ENCODE measurements around the gene SFMBT2.
A peak's percentile ranks its signal among the peaks of the same experiment; 100 is the strongest.

The SFMBT2 gene

GRCh38 chr10:7265396-7266123, 145.3 kb downstream of the SFMBT2 start:
- no peak for TF ChIP-seq CTCF (IDR thresholded peaks at IDR 0.05; ENCODE audit: unreplicated experiment in 3 of 3)
- Mint-ChIP-seq H3K36me3 (ENCODE audit: low read depth) (no peaks in the 10 kb centered on the region), H3K27me3 (ENCODE audit: low read depth) (peaks cover 10% of the 10 kb centered on the region), H3K4me3 (no peak overlapping the region), H3K9me3 (no peaks in the 10 kb centered on the region), H3K27ac (no peak overlapping the region), H3K4me1 (peaks cover 25% of the 10 kb centered on the region)

- Mint-ChIP-seq H3K27me3 (ENCODE audit: low read depth) (peaks cover 13% of the 10 kb centered on the region), H3K9me3 (no peaks in the 10 kb centered on the region), H3K36me3 (ENCODE audit: low read depth) (no peaks in the 10 kb centered on the region), H3K4me3 (no peak overlapping the region), H3K4me1 (peaks cover 21% of the 10 kb centered on the region), H3K27ac (peak overlapping the region in 1 of 3 experiments; percentile 12)
- no peak for TF ChIP-seq CTCF (IDR thresholded peaks at IDR 0.05; ENCODE audit: unreplicated experiment in 3 of 3)
Measured at GRCh38 chr10:7264313-7264756, 146.5 kb downstream of the SFMBT2 start.

GRCh38 chr10:7263616-7264015, 147.2 kb downstream of the SFMBT2 start:
- TF ChIP-seq CTCF (IDR thresholded peaks at IDR 0.05; ENCODE audit: unreplicated experiment in 3 of 3), result no peak
- no peaks in the 10 kb centered on the region for H3K9me3 Mint-ChIP-seq
- H3K36me3 Mint-ChIP-seq (ENCODE audit: low read depth), result no peaks in the 10 kb centered on the region
- H3K4me1 Mint-ChIP-seq, result peaks cover 21% of the 10 kb centered on the region
- peaks cover 13% of the 10 kb centered on the region for H3K27me3 Mint-ChIP-seq (ENCODE audit: low read depth)
- H3K27ac Mint-ChIP-seq, result no peak overlapping the region
- no peak overlapping the region for H3K4me3 Mint-ChIP-seq

- TF ChIP-seq CTCF (IDR thresholded peaks at IDR 0.05; ENCODE audit: unreplicated experiment in 3 of 3), result no peak
- Mint-ChIP-seq H3K9me3 (no peaks in the 10 kb centered on the region), H3K4me3 (no peak overlapping the region), H3K4me1 (peaks cover 21% of the 10 kb centered on the region), H3K36me3 (ENCODE audit: low read depth) (peaks cover 5% of the 10 kb centered on the region), H3K27ac (peak overlapping the region in 1 of 3 experiments; percentile 4), H3K27me3 (ENCODE audit: low read depth) (peaks cover 10% of the 10 kb centered on the region)
Measured at GRCh38 chr10:7261351-7261750, 149.5 kb downstream of the SFMBT2 start.

GRCh38 chr10:7260912-7261311, 149.9 kb downstream of the SFMBT2 start:
- Mint-ChIP-seq H3K36me3 (ENCODE audit: low read depth) (peaks cover 5% of the 10 kb centered on the region), H3K4me1 (peaks cover 21% of the 10 kb centered on the region), H3K27ac (no peak overlapping the region), H3K27me3 (ENCODE audit: low read depth) (peaks cover 10% of the 10 kb centered on the region), H3K4me3 (no peak overlapping the region), H3K9me3 (no peaks in the 10 kb centered on the region)
- TF ChIP-seq CTCF (IDR thresholded peaks at IDR 0.05; ENCODE audit: unreplicated experiment in 3 of 3), result no peak

- Mint-ChIP-seq H3K4me3 (no peak overlapping the region), H3K27me3 (ENCODE audit: low read depth) (peaks cover 10% of the 10 kb centered on the region), H3K36me3 (ENCODE audit: low read depth) (peaks cover 5% of the 10 kb centered on the region), H3K9me3 (no peaks in the 10 kb centered on the region), H3K4me1 (peaks cover 21% of the 10 kb centered on the region), H3K27ac (peak overlapping the region in 1 of 3 experiments; percentile 22)
- TF ChIP-seq CTCF (IDR thresholded peaks at IDR 0.05; ENCODE audit: unreplicated experiment in 3 of 3), result peak; percentile 58 to 66 (median 62)
Measured at GRCh38 chr10:7260412-7260900, 150.4 kb downstream of the SFMBT2 start.
